GM21526 (cell line): ENCODE data around the gene GJE1.
"Not testable (repeated sequence)": the region's sequence is repeated elsewhere in the genome, so short reads cannot be mapped to it uniquely, and the experiment has no call there.

ENCODE experiments used
- ATAC-seq: cut with Tn5 transposase; IDR thresholded peaks from one replicate; pipeline ENCODE4 v1.9.1; 2021; ENCODE audit warnings: moderate library complexity; ENCODE audit not compliant: unreplicated experiment, low FRiP score

Gene GJE1

GRCh38 chr6:142132625-142133024 lies at the start of gene GJE1:
Gene GJE1, plus strand, starts transcription at chr6:142132925. Its CDS starts 234 bp downstream, at chr6:142133159.
- no peak for ATAC-seq

GRCh38 chr6:142087950-142088857 lies 44.5 kb upstream of the GJE1 start:
- no peak for ATAC-seq

- no peak for ATAC-seq
Observed at GRCh38 chr6:142088858-142089216, 43.9 kb upstream of the GJE1 start.

- ATAC-seq, result not testable (repeated sequence)
Observed at GRCh38 chr6:142104820-142105219, 27.9 kb upstream of the GJE1 start.

GRCh38 chr6:142110820-142111219 lies 21.9 kb upstream of the GJE1 start:
- not testable (repeated sequence) for ATAC-seq

- peak; percentile 80 for ATAC-seq
Observed at GRCh38 chr6:142112451-142113061, 20.2 kb upstream of the GJE1 start.

GRCh38 chr6:142117366-142117765 lies 15.4 kb upstream of the GJE1 start:
- ATAC-seq, result no peak

- no peak for ATAC-seq
Observed at GRCh38 chr6:142118328-142118727, 14.4 kb upstream of the GJE1 start.

- ATAC-seq, result no peak
Observed at GRCh38 chr6:142118925-142119324, 13.8 kb upstream of the GJE1 start.

- no peak for ATAC-seq
Observed at GRCh38 chr6:142121342-142121741, 11.4 kb upstream of the GJE1 start.

- ATAC-seq, result no peak
Observed at GRCh38 chr6:142130814-142131213, 1.9 kb upstream of the GJE1 start.

- ATAC-seq, result no peak
Observed at GRCh38 chr6:142138876-142139275, 6.2 kb downstream of the GJE1 start.

- ATAC-seq, result not testable (repeated sequence)
Observed at GRCh38 chr6:142141531-142141930, 8.8 kb downstream of the GJE1 start.

GRCh38 chr6:142146828-142147662 lies 14.3 kb downstream of the GJE1 start, which contains the start of the genes NMBR and VTA1:
Gene NMBR, minus strand, starts transcription at chr6:142147122. Its CDS starts 58,464 bp downstream, at chr6:142088658.
Gene VTA1, plus strand, starts transcription at chr6:142147263. Its CDS starts 25 bp downstream, at chr6:142147288.
- peak; percentile 99 for ATAC-seq

GRCh38 chr6:142152746-142153145 lies 20.0 kb downstream of the GJE1 start:
- ATAC-seq, result no peak

- ATAC-seq, result no peak
Observed at GRCh38 chr6:142153196-142153595, 20.5 kb downstream of the GJE1 start.

- ATAC-seq, result no peak
Observed at GRCh38 chr6:142154336-142154735, 21.6 kb downstream of the GJE1 start.

GRCh38 chr6:142155091-142155490 lies 22.4 kb downstream of the GJE1 start:
- no peak for ATAC-seq

GRCh38 chr6:142155895-142156757 lies 23.4 kb downstream of the GJE1 start:
- ATAC-seq, result peak; percentile 44

GRCh38 chr6:142156758-142157068 lies 24.0 kb downstream of the GJE1 start:
- ATAC-seq, result not testable (repeated sequence)
